Measurements from ENCODE around the gene ZMYND8.
"Not testable (repeated sequence)": the region's sequence is repeated elsewhere in the genome, so short reads cannot be mapped to it uniquely, and the experiment has no call there.

ZMYND8 gene

GRCh38 chr20:47271046-47271615, 85.4 kb downstream of the ZMYND8 start:
- no peaks in the 10 kb centered on the region for H3K4me1 ChIP-seq (ENCODE audit: insufficient read depth, insufficient read length)
- H3K27me3 ChIP-seq (ENCODE audit: insufficient read depth, insufficient read length), result no peaks in the 10 kb centered on the region
- TF ChIP-seq SUZ12 (IDR thresholded peaks at IDR 0.05; ENCODE audit: extremely low read depth, insufficient read depth, insufficient read length), result no peak
- peaks cover 68% of the 10 kb centered on the region for H3K36me3 ChIP-seq (ENCODE audit: insufficient read depth, insufficient read length, low read length)
- H3K4me3 ChIP-seq (ENCODE audit: insufficient read length, low read depth), result no peak overlapping the region
- no peaks in the 10 kb centered on the region for H3K9me3 ChIP-seq (ENCODE audit: insufficient read depth, low read length)
- no peak for DNase-seq (ENCODE audit: low read depth, low spot score)
- H3K9ac ChIP-seq (ENCODE audit: insufficient read length, low read depth), result no peak overlapping the region

DNA sequence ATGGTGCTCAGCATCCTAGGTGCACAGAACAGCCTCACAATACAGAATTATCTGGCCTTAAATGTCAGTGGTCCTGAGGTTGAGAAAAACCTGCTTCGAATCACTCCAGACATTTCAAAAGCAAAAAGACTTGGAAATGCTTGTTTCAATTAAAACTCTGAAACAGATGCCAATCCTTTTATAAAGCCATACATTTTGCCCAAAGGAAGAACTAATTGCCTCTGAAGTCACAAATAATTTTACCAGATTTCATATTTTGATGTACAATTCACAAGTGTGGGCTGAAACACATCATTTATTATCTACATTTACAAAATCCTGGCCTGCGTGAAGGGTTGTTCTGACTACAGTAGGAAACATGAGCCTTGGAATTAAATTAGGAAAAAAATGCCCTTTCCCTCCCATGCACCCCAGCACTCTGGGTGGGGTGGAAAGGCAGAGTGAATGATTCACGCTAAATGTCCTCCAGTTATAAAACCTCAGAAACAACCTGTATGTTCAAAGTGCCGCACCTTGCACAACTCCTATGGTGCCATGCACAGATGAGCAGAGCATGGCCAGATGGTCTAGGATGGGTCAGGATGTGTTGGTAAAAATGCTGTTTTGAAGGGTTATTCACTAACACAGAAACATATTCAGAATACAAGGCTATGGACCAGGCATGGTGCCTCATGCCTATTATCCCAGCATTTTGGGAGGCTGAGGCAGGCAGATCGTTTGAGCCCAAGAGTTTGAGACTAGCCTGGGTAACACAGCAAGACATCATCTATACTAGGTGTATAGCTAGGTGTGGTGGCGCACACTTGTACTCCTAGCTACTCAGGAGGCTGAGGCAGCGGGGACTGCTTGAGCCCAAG, 87.0 kb downstream of the ZMYND8 start:
- no peak for DNase-seq (ENCODE audit: low read depth, low spot score)
- Histone ChIP-seq H3K4me3 (ENCODE audit: insufficient read length, low read depth) (no peak overlapping the region), H3K36me3 (ENCODE audit: insufficient read depth, insufficient read length, low read length) (peaks cover 58% of the 10 kb centered on the region), H3K9ac (ENCODE audit: insufficient read length, low read depth) (no peak overlapping the region), H3K27me3 (ENCODE audit: insufficient read depth, insufficient read length) (no peaks in the 10 kb centered on the region), H3K4me1 (ENCODE audit: insufficient read depth, insufficient read length) (no peaks in the 10 kb centered on the region), H3K9me3 (ENCODE audit: insufficient read depth, low read length) (no peaks in the 10 kb centered on the region)
- TF ChIP-seq YY1 (IDR thresholded peaks at IDR 0.05; ENCODE audit: insufficient read depth, insufficient read length), result no peak
- no peak for TF ChIP-seq SUZ12 (IDR thresholded peaks at IDR 0.05; ENCODE audit: extremely low read depth, insufficient read depth, insufficient read length)
- TF ChIP-seq ZNF274 (IDR thresholded peaks at IDR 0.05; ENCODE audit: low read depth, low read length), result no peak

DNA sequence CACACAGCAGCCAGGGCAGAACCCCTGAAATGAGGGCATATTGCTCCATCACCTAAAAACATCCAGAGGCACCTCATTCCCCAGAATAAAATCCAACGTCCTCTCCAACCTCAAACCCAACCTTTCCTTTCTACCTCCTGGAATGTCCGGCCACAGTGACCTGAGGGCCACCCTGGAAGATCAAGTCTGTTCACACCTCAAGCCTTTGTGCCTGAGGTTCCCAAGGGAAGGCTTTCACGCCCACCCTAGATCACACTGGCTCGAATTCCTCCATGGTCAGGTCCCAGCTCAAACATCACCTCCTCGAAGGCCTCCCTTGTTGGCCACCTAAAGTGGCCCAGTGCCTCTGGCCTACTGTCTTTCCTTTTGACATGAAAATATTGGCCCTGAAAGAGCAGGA, 88.9 kb downstream of the ZMYND8 start:
- H3K36me3 ChIP-seq (ENCODE audit: insufficient read depth, insufficient read length, low read length), result peaks cover 69% of the 10 kb centered on the region
- no peaks in the 10 kb centered on the region for H3K27me3 ChIP-seq (ENCODE audit: insufficient read depth, insufficient read length)
- no peak for TF ChIP-seq ZNF274 (IDR thresholded peaks at IDR 0.05; ENCODE audit: low read depth, low read length)
- no peak for DNase-seq (ENCODE audit: low read depth, low spot score)
- H3K4me3 ChIP-seq (ENCODE audit: insufficient read length, low read depth), result no peak overlapping the region
- no peak overlapping the region for H3K9ac ChIP-seq (ENCODE audit: insufficient read length, low read depth)
- H3K9me3 ChIP-seq (ENCODE audit: insufficient read depth, low read length), result no peaks in the 10 kb centered on the region
- H3K4me1 ChIP-seq (ENCODE audit: insufficient read depth, insufficient read length), result no peaks in the 10 kb centered on the region

- Histone ChIP-seq H3K9me3 (ENCODE audit: insufficient read depth, low read length) (no peaks in the 10 kb centered on the region), H3K4me3 (ENCODE audit: insufficient read length, low read depth) (no peak overlapping the region), H3K36me3 (ENCODE audit: insufficient read depth, insufficient read length, low read length) (peaks cover 70% of the 10 kb centered on the region), H3K4me1 (ENCODE audit: insufficient read depth, insufficient read length) (no peaks in the 10 kb centered on the region), H3K27me3 (ENCODE audit: insufficient read depth, insufficient read length) (no peaks in the 10 kb centered on the region), H3K9ac (ENCODE audit: insufficient read length, low read depth) (no peak overlapping the region)
- no peak for DNase-seq (ENCODE audit: low read depth, low spot score)
- TF ChIP-seq SUZ12 (IDR thresholded peaks at IDR 0.05; ENCODE audit: extremely low read depth, insufficient read depth, insufficient read length) (no peak), YY1 (IDR thresholded peaks at IDR 0.05; ENCODE audit: insufficient read depth, insufficient read length) (no peak), ZNF274 (IDR thresholded peaks at IDR 0.05; ENCODE audit: low read depth, low read length) (no peak)
Measured at GRCh38 chr20:47266847-47267515, 89.5 kb downstream of the ZMYND8 start.

DNA sequence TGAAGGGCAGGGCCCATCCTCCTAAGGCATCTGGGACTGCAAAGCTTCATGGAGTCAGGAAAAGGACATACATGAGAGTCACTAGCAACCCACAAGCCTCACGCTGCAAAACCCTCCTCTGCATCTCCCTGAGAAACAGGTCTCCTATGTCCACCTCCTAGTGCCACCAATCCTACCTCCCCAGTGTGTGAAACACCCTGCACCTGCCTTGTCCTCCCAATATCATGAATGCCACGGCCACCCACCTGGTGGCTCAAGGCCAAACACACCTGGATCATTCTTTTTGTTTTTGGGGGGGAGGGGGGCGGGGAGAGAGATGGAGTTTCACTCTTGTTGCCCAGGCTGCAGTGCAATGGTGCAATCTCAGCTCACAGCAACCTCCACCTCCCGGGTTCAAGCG, 90.5 kb downstream of the ZMYND8 start:
- peaks cover 73% of the 10 kb centered on the region for H3K36me3 ChIP-seq (ENCODE audit: insufficient read depth, insufficient read length, low read length)
- DNase-seq (ENCODE audit: low read depth, low spot score), result no peak
- H3K4me1 ChIP-seq (ENCODE audit: insufficient read depth, insufficient read length), result no peaks in the 10 kb centered on the region

DNA sequence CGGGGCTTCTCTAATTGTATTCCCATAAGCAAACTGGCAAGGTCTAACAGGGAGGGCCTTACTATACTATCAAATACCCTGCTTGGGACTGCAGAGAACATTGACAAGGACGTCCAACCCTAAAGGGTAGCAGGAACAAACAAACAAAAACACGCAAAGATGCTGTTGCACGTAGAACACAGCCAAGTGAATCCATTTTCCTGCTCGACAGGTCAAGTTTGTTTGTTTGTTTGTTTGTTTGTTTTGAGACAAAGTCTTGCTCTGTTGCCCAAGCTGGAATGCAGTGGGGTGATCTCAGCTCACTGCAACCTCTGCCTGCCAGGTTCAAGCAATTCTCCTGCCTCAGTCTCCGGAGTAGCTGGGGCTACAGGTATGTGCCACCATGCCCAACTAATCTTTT, 91.3 kb downstream of the ZMYND8 start:
- Histone ChIP-seq H3K9me3 (ENCODE audit: insufficient read depth, low read length) (no peaks in the 10 kb centered on the region), H3K27me3 (ENCODE audit: insufficient read depth, insufficient read length) (no peaks in the 10 kb centered on the region), H3K4me1 (ENCODE audit: insufficient read depth, insufficient read length) (no peaks in the 10 kb centered on the region), H3K4me3 (ENCODE audit: insufficient read length, low read depth) (no peak overlapping the region), H3K36me3 (ENCODE audit: insufficient read depth, insufficient read length, low read length) (peaks cover 75% of the 10 kb centered on the region), H3K9ac (ENCODE audit: insufficient read length, low read depth) (no peak overlapping the region)
- TF ChIP-seq YY1 (IDR thresholded peaks at IDR 0.05; ENCODE audit: insufficient read depth, insufficient read length), result no peak
- TF ChIP-seq SUZ12 (IDR thresholded peaks at IDR 0.05; ENCODE audit: extremely low read depth, insufficient read depth, insufficient read length), result no peak
- TF ChIP-seq ZNF274 (IDR thresholded peaks at IDR 0.05; ENCODE audit: low read depth, low read length), result no peak
- no peak for DNase-seq (ENCODE audit: low read depth, low spot score)

More for the DNA sequence above, 90.5 kb downstream of the ZMYND8 start:
- Histone ChIP-seq H3K4me3 (ENCODE audit: insufficient read length, low read depth) (no peak overlapping the region), H3K9ac (ENCODE audit: insufficient read length, low read depth) (no peak overlapping the region), H3K9me3 (ENCODE audit: insufficient read depth, low read length) (no peaks in the 10 kb centered on the region), H3K27me3 (ENCODE audit: insufficient read depth, insufficient read length) (no peaks in the 10 kb centered on the region)
- TF ChIP-seq YY1 (IDR thresholded peaks at IDR 0.05; ENCODE audit: insufficient read depth, insufficient read length), result no peak
- TF ChIP-seq ZNF274 (IDR thresholded peaks at IDR 0.05; ENCODE audit: low read depth, low read length), result no peak
- no peak for TF ChIP-seq SUZ12 (IDR thresholded peaks at IDR 0.05; ENCODE audit: extremely low read depth, insufficient read depth, insufficient read length)

DNA sequence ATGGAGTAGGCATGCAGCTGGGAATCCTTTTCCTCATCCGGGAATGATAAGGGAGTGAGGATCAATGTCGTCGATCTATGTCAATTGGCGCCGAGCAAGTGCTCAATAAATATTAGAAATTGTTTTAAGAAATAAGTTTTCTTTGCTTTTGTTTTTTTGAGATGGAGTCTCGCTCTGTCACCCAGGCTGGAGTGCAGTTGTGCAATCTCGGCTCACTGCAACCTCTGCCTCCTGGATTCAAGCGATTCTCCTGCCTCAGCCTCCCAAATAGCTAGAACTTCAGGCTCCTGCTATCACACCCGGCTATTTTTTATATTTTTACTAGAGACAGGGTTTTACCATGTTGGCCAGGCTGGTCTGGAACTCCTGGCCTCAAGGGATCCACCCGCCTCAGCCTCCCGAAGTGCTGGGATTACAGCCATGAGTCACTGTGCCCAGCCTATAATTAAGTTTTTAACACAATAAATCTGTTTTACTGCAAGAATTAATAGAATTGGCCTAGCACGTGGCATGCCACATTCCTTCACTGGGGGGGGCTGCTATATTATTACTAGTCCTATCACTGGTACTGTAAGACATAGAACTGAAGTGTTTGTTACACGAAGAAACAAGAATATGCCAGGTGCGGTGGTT, 92.2 kb downstream of the ZMYND8 start:
- not testable (repeated sequence) for H3K27me3 ChIP-seq (ENCODE audit: insufficient read depth, insufficient read length); H3K9me3 ChIP-seq (ENCODE audit: insufficient read depth, low read length); DNase-seq (ENCODE audit: low read depth, low spot score); H3K9ac ChIP-seq (ENCODE audit: insufficient read length, low read depth); H3K4me3 ChIP-seq (ENCODE audit: insufficient read length, low read depth); H3K4me1 ChIP-seq (ENCODE audit: insufficient read depth, insufficient read length)
- H3K36me3 ChIP-seq (ENCODE audit: insufficient read depth, insufficient read length, low read length), result peaks cover 75% of the 10 kb centered on the region

Data from NT2/D1 (cell line).